NB4 (cell line): ENCODE results near the gene PPFIA2.

Source experiments
- DNase-seq: peaks from one replicate; pipeline ENCODE4 v3.0.0; 2010; ENCODE audit warnings: low read depth
- H3K4me3 ChIP-seq: one replicate; pipeline ENCODE4 v1.5.1; 2011; ENCODE audit warnings: mild to moderate bottlenecking, low read depth, low read length, moderate library complexity
- MYC ChIP-seq: IDR thresholded peaks from 2 replicates; pipeline ENCODE4 v1.6.1; 2011; ENCODE audit warnings: low read depth, low read length
- POLR2A ChIP-seq: IDR thresholded peaks from 2 replicates; pipeline ENCODE4 v1.6.1; 2011; ENCODE audit warnings: mild to moderate bottlenecking; ENCODE audit not compliant: insufficient read length; ENCODE audit errors: extremely low read depth
- TF ChIP-seq, protein P1 (sequence below): IDR thresholded peaks from 2 replicates; pipeline ENCODE4 v1.6.1; 2011; ENCODE audit warnings: low read depth, low read length
- TF ChIP-seq, protein P2 (sequence below): IDR thresholded peaks from one replicate; pipeline ENCODE4 v1.5.1; 2012; ENCODE audit warnings: low read depth, low read length

PPFIA2 gene

DNA sequence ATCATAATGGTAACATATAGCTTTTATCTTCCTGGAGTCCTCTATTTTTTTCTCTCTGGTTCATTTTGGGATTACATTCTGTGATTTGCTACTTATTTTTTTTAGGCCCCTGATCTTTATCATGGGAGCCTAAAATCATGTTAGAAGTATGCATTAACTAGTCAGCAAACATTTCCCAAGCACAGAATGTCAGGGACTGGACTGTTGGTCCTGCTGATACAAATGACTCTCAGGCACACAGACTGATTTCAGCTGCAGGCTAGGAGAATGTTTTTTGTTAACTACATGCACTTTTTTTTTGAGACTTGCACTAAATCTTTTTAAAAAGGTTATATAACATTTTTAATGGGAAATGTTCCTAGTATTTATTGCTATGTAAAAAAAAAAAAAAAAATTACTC, 550.1 kb downstream of the PPFIA2 start:
- H3K4me3 ChIP-seq: no peak overlapping the region
- no peak for DNase-seq
- TF ChIP-seq, protein P1, sequence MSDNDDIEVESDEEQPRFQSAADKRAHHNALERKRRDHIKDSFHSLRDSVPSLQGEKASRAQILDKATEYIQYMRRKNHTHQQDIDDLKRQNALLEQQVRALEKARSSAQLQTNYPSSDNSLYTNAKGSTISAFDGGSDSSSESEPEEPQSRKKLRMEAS: no peak
- no peak for TF ChIP-seq MYC
- TF ChIP-seq, protein P2, sequence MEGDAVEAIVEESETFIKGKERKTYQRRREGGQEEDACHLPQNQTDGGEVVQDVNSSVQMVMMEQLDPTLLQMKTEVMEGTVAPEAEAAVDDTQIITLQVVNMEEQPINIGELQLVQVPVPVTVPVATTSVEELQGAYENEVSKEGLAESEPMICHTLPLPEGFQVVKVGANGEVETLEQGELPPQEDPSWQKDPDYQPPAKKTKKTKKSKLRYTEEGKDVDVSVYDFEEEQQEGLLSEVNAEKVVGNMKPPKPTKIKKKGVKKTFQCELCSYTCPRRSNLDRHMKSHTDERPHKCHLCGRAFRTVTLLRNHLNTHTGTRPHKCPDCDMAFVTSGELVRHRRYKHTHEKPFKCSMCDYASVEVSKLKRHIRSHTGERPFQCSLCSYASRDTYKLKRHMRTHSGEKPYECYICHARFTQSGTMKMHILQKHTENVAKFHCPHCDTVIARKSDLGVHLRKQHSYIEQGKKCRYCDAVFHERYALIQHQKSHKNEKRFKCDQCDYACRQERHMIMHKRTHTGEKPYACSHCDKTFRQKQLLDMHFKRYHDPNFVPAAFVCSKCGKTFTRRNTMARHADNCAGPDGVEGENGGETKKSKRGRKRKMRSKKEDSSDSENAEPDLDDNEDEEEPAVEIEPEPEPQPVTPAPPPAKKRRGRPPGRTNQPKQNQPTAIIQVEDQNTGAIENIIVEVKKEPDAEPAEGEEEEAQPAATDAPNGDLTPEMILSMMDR: no peak
- no peak for TF ChIP-seq POLR2A

DNA sequence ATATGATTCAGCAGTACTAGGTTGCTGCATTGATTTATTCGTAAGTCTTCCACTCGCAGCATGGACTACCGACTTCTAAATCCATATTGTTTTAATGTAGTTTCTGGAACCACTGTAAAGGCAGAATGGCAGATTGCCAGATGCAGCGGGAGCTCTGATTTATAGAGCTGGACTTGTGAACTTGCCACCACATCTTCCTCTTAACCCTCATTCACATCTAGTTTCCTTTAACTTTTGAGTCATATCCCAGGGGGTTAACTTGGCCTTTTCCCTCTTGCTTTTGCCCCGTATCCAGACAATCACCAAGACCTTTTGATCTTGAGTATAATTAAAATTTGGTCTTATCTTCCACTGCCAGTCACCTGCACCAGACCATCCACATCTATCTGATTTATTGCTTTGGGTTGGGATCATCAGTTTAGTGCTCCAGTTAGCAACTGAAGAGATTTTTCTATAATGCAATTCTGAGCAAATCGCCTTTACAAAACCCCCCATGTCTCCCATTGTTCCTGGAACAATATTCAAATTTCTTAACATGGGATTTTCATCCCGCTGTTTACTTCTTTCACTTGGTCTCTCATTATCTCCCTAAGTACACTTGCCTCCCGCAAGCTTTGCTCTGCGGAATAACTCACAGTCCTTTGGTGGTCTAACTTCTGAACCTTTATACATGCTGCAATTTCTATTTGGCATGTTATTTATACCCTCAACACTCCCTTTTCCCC, 550.8 kb downstream of the PPFIA2 start:
- TF ChIP-seq MYC (no peak), POLR2A (no peak)
- TF ChIP-seq, protein P2: no peak
- TF ChIP-seq, protein P1: no peak
- DNase-seq: no peak
- no peak overlapping the region for H3K4me3 ChIP-seq
